Measurements from ENCODE around the gene RFESD. TPM values are rescaled to one million over a fixed set of nuclear protein-coding genes. Genes with fewer than 3 reads are reported as not detected.
A peak's percentile ranks its signal among the peaks of the same experiment; 100 is the strongest.

RFESD gene
- total RNA-seq, 2 donors from 2014 or later, result 4.0 to 4.8 TPM

DNA sequence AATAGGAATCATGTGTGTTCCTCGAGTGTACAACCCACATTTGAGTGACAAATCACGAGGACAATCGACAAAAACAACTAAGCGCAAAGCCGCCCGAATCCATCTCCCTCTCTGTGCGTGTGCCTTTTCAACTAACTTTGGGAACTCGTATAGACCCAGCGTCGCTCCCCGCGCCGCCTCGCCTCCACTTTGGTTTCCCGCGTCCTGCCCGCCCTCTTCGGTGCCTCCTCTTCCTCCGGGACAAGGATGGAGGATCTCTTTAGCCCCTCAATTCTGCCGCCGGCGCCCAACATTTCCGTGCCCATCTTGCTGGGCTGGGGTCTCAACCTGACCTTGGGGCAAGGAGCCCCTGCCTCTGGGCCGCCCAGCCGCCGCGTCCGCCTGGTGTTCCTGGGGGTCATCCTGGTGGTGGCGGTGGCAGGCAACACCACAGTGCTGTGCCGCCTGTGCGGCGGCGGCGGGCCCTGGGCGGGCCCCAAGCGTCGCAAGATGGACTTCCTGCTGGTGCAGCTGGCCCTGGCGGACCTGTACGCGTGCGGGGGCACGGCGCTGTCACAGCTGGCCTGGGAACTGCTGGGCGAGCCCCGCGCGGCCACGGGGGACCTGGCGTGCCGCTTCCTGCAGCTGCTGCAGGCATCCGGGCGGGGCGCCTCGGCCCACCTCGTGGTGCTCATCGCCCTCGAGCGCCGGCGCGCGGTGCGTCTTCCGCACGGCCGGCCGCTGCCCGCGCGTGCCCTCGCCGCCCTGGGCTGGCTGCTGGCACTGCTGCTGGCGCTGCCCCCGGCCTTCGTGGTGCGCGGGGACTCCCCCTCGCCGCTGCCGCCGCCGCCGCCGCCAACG, 26.3 kb upstream of the RFESD start, which contains the start of gene GPR150:
Gene GPR150 (plus strand): TSS at position 58 of the 840 bp plus-strand sequence. CDS start 189 bp downstream, at position 247.
- ATAC-seq (replicated peaks in 1 of 2) (peak; percentile 81 to 83), DNase-seq (peak; percentile 80 to 83)
- peaks cover 47% of the 10 kb centered on the region for H3K4me1 Mint-ChIP-seq (ENCODE audit: low read depth)

DNA sequence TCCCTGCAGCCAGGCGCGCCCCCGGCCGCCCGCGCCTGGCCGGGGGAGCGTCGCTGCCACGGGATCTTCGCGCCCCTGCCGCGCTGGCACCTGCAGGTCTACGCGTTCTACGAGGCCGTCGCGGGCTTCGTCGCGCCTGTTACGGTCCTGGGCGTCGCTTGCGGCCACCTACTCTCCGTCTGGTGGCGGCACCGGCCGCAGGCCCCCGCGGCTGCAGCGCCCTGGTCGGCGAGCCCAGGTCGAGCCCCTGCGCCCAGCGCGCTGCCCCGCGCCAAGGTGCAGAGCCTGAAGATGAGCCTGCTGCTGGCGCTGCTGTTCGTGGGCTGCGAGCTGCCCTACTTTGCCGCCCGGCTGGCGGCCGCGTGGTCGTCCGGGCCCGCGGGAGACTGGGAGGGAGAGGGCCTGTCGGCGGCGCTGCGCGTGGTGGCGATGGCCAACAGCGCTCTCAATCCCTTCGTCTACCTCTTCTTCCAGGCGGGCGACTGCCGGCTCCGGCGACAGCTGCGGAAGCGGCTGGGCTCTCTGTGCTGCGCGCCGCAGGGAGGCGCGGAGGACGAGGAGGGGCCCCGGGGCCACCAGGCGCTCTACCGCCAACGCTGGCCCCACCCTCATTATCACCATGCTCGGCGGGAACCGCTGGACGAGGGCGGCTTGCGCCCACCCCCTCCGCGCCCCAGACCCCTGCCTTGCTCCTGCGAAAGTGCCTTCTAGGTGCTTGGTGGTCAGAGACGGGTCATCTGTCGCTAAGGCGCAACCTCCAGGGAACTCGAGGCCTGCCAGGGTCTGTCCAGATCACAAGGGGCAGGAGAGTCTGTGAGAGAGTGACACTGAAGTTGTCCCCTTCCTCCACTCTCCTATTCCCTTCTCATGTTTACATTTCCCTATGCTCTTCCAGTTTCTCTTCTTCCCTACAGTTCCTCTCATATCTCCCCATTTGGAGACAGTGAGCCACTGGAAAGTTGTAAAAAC, 25.4 kb upstream of the RFESD start:
- H3K27ac Mint-ChIP-seq, result peak overlapping the region; percentile 93
- H3K4me3 Mint-ChIP-seq, result peak overlapping the region; percentile 71 to 92
- H3K4me1 Mint-ChIP-seq (ENCODE audit: low read depth), result peaks cover 40% of the 10 kb centered on the region
- peaks cover 0 to 3% of the 10 kb centered on the region in 2 donors for H3K36me3 Mint-ChIP-seq (ENCODE audit: insufficient read depth in 2 of 2)
- H3K27me3 Mint-ChIP-seq (ENCODE audit: low read depth), result no peaks in the 10 kb centered on the region
- ATAC-seq (replicated peaks in 1 of 2) (peak; percentile 70 to 71), DNase-seq (peak; percentile 58 to 68)
- peaks cover 0 to 2% of the 10 kb centered on the region in 2 donors for H3K9me3 Mint-ChIP-seq

More for the DNA sequence above, 26.3 kb upstream of the RFESD start, which contains the start of gene GPR150:
- Mint-ChIP-seq H3K36me3 (ENCODE audit: insufficient read depth in 2 of 2) (peaks cover 0 to 3% of the 10 kb centered on the region in 2 donors), H3K9me3 (peaks cover 0 to 2% of the 10 kb centered on the region in 2 donors), H3K27me3 (ENCODE audit: low read depth) (no peaks in the 10 kb centered on the region), H3K27ac (peak within 1 kb of the TSS; percentile 91), H3K4me3 (peak within 1 kb of the TSS; percentile 92 to 95)

DNA sequence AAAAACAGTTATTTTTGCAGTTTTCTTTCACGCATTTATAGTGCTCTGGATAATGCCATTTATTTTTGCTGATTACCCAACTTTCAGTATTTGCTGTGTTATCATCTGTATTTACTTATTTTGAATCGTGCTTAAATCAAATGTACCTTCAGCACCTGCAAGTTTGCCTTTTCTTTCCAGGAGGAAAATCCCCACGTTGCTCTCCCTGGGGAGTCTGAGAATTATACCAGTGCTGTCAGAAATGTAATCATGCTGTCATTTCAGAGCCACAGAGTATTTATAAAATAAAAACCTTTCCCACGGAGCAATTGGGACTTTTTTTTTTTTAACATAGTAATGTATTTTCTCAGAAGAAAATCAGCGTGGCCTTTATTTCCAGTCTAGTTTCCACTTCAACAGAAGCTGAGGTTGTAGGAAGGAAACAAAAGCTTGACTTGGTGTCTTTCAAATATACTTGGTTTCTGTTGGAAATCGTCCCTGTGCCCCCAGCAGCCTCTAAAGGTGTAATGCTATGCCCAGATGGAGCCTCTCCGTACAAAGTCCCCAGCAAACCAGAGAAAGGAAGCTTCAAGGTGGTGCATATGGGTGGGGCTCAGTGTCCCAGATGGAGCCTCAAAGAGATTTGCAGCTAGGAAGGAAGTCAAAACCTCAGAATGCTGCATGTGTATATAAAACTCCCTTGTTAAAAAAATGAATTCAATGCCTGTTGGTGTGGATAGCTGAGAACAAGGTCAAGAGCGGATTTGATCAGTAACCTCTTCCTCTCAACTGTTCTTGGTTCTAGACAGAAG, 24.5 kb upstream of the RFESD start:
- Mint-ChIP-seq H3K27me3 (ENCODE audit: low read depth) (no peaks in the 10 kb centered on the region), H3K36me3 (ENCODE audit: insufficient read depth in 2 of 2) (peaks cover 0 to 3% of the 10 kb centered on the region in 2 donors), H3K27ac (peak overlapping the region; percentile 93), H3K4me3 (peak overlapping the region; percentile 71 to 92), H3K9me3 (peaks cover 0 to 2% of the 10 kb centered on the region in 2 donors), H3K4me1 (ENCODE audit: low read depth) (peaks cover 34% of the 10 kb centered on the region)
- no peak for ATAC-seq (replicated peaks in 1 of 2)
- no peak for DNase-seq

DNA sequence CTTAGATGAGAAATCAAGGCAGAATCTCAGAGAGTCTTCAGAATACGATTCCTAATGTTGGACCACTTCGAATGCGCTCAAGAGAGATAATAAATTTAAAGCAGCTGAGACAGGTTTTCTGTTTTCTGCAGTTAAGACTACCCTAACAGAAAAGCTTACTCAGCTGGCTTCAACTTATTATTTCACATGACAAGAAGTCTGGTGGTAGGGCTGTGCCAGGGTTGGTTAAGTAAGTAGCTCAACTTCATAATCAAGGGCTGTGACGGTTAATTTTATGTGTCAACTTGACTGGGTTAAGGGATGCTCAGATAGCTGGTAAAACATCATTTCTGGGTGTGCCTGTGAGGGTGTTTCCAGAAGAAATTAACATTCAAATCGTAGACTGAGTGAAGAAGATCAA, 22.9 kb upstream of the RFESD start:
- H3K9me3 Mint-ChIP-seq, result peaks cover 0 to 2% of the 10 kb centered on the region in 2 donors

DNA sequence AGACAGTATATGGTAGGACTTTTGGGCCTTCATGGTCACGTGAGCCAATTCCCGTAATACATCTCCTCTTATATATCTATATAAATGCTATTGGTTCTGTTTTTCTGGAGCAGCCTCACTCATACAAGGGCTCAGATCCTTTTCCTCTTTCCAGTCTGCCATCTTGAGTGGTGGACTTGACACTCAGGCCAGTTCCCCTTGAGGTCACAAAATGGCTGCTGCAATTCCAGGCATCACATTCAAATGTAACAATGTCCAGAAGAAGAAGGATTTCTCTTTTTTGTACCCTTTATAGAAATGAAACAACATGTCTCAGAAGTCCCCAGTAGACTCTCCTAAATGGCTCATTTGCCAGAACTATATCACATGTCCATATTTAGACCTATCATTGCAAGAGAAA, 22.2 kb upstream of the RFESD start:
- no peak for DNase-seq
- Mint-ChIP-seq H3K9me3 (peaks cover 0 to 2% of the 10 kb centered on the region in 2 donors), H3K27ac (no peak overlapping the region), H3K36me3 (ENCODE audit: insufficient read depth in 2 of 2) (peaks cover 0 to 3% of the 10 kb centered on the region in 2 donors), H3K4me3 (no peak overlapping the region), H3K27me3 (ENCODE audit: low read depth) (no peaks in the 10 kb centered on the region), H3K4me1 (ENCODE audit: low read depth) (peaks cover 19% of the 10 kb centered on the region)
- ATAC-seq (replicated peaks in 1 of 2), result no peak

More for the DNA sequence above, 22.9 kb upstream of the RFESD start:
- H3K36me3 Mint-ChIP-seq (ENCODE audit: insufficient read depth in 2 of 2), result peaks cover 0 to 3% of the 10 kb centered on the region in 2 donors
- H3K27me3 Mint-ChIP-seq (ENCODE audit: low read depth), result no peaks in the 10 kb centered on the region
- DNase-seq (no peak), ATAC-seq (replicated peaks in 1 of 2) (no peak)
- H3K4me1 Mint-ChIP-seq (ENCODE audit: low read depth), result peaks cover 26% of the 10 kb centered on the region
- no peak overlapping the region for H3K27ac Mint-ChIP-seq
- no peak overlapping the region for H3K4me3 Mint-ChIP-seq

DNA sequence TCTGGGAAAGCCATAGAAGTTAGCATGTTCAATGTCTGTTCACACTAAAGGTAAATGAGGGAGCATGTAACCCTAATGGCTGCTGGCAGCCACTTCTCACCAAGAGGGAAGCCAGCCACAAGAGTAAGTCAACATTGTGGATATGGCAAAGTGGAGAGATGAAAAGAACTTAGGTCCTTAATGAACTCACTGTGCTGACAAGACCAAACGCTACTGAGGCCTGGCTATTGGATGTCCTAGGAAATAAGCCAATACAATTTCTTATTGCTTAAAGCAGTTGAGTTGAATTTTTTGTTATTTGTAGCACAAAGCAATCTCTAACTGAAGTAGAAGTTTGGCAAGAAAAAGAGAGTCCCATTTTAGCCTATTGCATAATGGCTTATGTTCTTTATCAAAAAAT, 19.9 kb upstream of the RFESD start:
- Mint-ChIP-seq H3K27ac (no peak overlapping the region), H3K4me1 (ENCODE audit: low read depth) (peaks cover 19% of the 10 kb centered on the region), H3K4me3 (no peak overlapping the region), H3K27me3 (ENCODE audit: low read depth) (no peaks in the 10 kb centered on the region), H3K9me3 (peaks cover 3% of the 10 kb centered on the region in 2 donors), H3K36me3 (ENCODE audit: insufficient read depth in 2 of 2) (peaks cover 0 to 5% of the 10 kb centered on the region in 2 donors)
- no peak for DNase-seq
- ATAC-seq (replicated peaks in 1 of 2), result no peak

DNA sequence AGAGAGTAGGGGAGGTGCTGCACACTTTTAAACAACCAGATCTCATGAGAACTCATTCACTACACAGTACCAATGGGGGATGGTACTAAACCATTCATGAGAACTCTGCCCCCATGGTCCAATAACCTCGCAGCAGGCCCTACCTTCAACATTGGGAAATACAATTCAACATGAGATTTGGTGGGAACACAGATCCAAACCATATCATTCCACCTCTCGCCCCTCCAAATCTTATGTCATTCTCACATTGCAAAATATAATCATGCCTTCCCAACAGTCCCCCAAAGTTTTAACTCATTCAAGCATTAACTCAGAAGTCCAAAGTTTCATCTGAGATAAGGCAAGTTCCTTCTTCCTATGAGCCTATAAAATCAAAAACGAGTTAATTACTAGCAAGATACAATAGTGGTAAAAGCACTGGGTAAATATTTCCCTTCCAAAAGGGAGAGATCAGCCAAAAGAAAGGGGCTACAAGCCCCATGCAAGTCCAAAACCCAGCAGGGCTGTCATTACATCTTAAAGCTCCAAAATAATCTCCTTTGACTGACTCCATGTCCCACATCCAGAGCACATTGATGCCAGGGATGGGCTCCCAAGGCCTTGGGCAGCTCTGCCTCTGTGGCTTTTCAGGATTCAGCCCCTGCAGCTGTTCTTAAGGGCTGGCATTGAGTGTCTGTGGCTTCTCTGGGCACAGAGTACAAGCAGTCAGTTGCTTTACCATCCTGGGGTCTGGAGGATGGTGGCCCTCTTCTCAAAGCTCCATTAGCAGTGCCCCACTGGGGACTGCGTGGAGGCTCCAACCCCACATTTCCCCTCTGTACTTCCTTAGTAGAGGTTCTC, 18.4 kb upstream of the RFESD start:
- Mint-ChIP-seq H3K27me3 (ENCODE audit: low read depth) (no peaks in the 10 kb centered on the region), H3K27ac (no peak overlapping the region), H3K4me1 (ENCODE audit: low read depth) (peaks cover 18% of the 10 kb centered on the region), H3K9me3 (peaks cover 6% of the 10 kb centered on the region in 2 donors), H3K36me3 (ENCODE audit: insufficient read depth in 2 of 2) (peaks cover 4 to 9% of the 10 kb centered on the region in 2 donors), H3K4me3 (no peak overlapping the region)
- DNase-seq (no peak), ATAC-seq (replicated peaks in 1 of 2) (no peak)

DNA sequence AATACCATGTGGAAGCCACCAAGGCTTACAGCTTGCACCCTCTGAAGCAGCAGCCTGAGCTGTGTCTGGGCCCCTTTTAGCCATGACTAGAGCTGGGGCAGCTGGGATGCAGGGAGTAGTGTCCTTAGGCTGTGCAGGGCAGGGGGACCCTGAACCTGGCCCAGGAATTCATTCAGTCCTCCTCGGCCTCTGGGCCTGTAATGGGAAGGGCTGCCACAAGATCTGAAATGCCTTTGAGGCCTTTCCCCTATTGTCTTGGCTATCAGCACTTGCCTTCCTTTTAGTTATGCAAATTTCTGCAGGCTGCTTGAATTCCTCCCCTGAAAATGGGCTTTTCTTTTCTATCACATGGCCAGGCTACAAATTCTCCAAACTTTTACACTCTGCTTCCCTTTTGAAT, 17.6 kb upstream of the RFESD start:
- peaks cover 6 to 12% of the 10 kb centered on the region in 2 donors for H3K36me3 Mint-ChIP-seq (ENCODE audit: insufficient read depth in 2 of 2)
- no peak overlapping the region for H3K4me3 Mint-ChIP-seq
- no peak for ATAC-seq (replicated peaks in 1 of 2)
- H3K27ac Mint-ChIP-seq, result no peak overlapping the region
- H3K27me3 Mint-ChIP-seq (ENCODE audit: low read depth), result no peaks in the 10 kb centered on the region
- H3K4me1 Mint-ChIP-seq (ENCODE audit: low read depth), result peaks cover 18% of the 10 kb centered on the region
- DNase-seq, result no peak
- peaks cover 6% of the 10 kb centered on the region in 2 donors for H3K9me3 Mint-ChIP-seq

DNA sequence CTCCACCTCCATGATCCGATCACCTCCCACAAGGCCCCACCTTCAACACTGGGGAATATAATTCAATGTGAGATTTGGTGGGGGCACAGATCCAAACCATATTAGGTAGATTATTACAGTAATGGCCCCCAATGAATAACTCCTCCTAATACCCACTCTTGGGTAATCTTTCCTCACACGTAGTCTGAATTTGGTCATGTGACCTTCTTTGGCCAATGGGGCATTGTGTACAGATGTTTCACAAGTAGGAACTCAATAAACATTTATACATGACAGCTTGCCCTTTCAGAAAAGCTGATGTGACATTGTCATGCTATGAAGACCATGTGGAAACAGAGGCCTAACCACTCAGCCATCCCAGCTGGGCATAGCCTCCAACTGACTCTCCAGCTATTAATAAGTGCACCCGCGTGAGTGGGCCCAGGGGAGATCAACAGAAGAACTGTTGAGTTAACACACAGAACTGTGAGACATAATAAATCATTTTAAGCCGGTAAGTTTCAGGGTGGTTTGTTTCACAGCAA, 16.1 kb upstream of the RFESD start:
- no peak overlapping the region for H3K27ac Mint-ChIP-seq
- no peak overlapping the region for H3K4me3 Mint-ChIP-seq

DNA sequence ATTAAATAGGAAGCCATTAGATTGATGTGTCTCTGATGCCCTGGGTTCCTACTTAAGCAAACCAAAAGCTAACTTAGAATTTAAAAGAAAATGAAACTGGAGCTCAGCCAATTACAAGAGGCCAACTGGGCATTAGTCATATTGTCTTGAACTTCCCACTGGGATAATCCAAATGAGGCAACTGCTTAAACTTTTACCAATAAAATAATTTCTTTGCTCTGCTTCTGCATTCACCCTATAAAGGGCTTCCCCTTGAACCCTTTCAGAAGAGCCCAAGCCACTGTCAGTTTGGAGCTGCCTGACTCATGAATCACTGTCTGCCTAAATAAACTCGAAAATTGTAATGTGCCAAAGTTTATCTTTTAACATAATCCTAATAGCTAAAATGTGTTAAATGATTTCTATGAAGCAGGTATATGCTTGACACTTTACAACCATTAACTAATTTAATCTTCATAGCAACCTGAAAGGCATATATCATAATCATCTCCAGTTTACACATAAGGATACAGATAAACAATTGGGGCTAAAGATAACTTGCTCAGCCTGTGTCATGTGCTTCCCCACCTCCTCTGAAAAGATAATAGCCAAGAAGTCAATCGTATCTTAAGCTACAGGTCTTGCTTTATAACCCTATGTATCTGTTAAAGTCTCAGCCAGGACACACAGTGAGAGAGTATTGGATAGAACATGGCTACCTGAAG, 15.2 kb upstream of the RFESD start:
- no peak for DNase-seq

More for the DNA sequence above, 16.1 kb upstream of the RFESD start:
- Mint-ChIP-seq H3K9me3 (peaks cover 4 to 6% of the 10 kb centered on the region in 2 donors), H3K4me1 (ENCODE audit: low read depth) (peaks cover 18% of the 10 kb centered on the region), H3K27me3 (ENCODE audit: low read depth) (no peaks in the 10 kb centered on the region), H3K36me3 (ENCODE audit: insufficient read depth in 2 of 2) (peaks cover 6 to 12% of the 10 kb centered on the region in 2 donors)
- DNase-seq (no peak), ATAC-seq (replicated peaks in 1 of 2) (no peak)

More for the DNA sequence above, 15.2 kb upstream of the RFESD start:
- peak overlapping the region; percentile 40 to 53 for H3K4me3 Mint-ChIP-seq
- H3K27me3 Mint-ChIP-seq (ENCODE audit: low read depth), result no peaks in the 10 kb centered on the region
- ATAC-seq (replicated peaks in 1 of 2), result peak; percentile 13 to 16
- peaks cover 18% of the 10 kb centered on the region for H3K4me1 Mint-ChIP-seq (ENCODE audit: low read depth)
- H3K9me3 Mint-ChIP-seq, result peaks cover 4 to 6% of the 10 kb centered on the region in 2 donors
- H3K36me3 Mint-ChIP-seq (ENCODE audit: insufficient read depth in 2 of 2), result peaks cover 6 to 12% of the 10 kb centered on the region in 2 donors
- peak overlapping the region; percentile 94 for H3K27ac Mint-ChIP-seq
